Measurements from ENCODE around the gene ANKS1B.

Gene ANKS1B

GRCh38 chr12:99959549-99960170 is 25.1 kb downstream of the ANKS1B start:
- ATAC-seq: no peak; the same call in 2 of the 3 replicates
- TF ChIP-seq OSR1 (CRISPR knock-in tag; IDR thresholded peaks at IDR 0.05): no peak
- no peak for TF ChIP-seq TOX (CRISPR knock-in tag; IDR thresholded peaks at IDR 0.05; ENCODE audit: borderline replicate concordance)
- TF ChIP-seq POU6F1 (CRISPR knock-in tag; IDR thresholded peaks at IDR 0.05; ENCODE audit: borderline replicate concordance, low read depth): no peak
- TF ChIP-seq ZNF70 (CRISPR knock-in tag; IDR thresholded peaks at IDR 0.05): no peak
- TF ChIP-seq CSRNP3 (CRISPR knock-in tag; IDR thresholded peaks at IDR 0.05): no peak
- TF ChIP-seq PATZ1 (CRISPR knock-in tag; IDR thresholded peaks at IDR 0.05; ENCODE audit: borderline replicate concordance): no peak
- no peak for TF ChIP-seq ZFP30 (CRISPR knock-in tag; IDR thresholded peaks at IDR 0.05)
- TF ChIP-seq ESRRG (CRISPR knock-in tag; IDR thresholded peaks at IDR 0.05): no peak
- no peak for TF ChIP-seq ZC3H10 (CRISPR knock-in tag; IDR thresholded peaks at IDR 0.05)
- no peak for TF ChIP-seq ZNF8 (CRISPR knock-in tag; IDR thresholded peaks at IDR 0.05)
- no peak for TF ChIP-seq PPARA (CRISPR knock-in tag; IDR thresholded peaks at IDR 0.05; ENCODE audit: borderline replicate concordance)
- TF ChIP-seq SNAI2 (CRISPR knock-in tag; IDR thresholded peaks at IDR 0.05): no peak
- no peak for TF ChIP-seq ISL1 (CRISPR knock-in tag; IDR thresholded peaks at IDR 0.05)
- TF ChIP-seq TCF4 (CRISPR knock-in tag; IDR thresholded peaks at IDR 0.05; ENCODE audit: borderline replicate concordance): no peak
- TF ChIP-seq ZNF565 (CRISPR knock-in tag; conservative IDR thresholded peaks at IDR 0.05; ENCODE audit: low read depth): no peak
- TF ChIP-seq, protein P1, sequence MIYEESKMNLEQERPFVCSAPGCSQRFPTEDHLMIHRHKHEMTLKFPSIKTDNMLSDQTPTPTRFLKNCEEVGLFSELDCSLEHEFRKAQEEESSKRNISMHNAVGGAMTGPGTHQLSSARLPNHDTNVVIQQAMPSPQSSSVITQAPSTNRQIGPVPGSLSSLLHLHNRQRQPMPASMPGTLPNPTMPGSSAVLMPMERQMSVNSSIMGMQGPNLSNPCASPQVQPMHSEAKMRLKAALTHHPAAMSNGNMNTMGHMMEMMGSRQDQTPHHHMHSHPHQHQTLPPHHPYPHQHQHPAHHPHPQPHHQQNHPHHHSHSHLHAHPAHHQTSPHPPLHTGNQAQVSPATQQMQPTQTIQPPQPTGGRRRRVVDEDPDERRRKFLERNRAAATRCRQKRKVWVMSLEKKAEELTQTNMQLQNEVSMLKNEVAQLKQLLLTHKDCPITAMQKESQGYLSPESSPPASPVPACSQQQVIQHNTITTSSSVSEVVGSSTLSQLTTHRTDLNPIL (CRISPR knock-in tag; IDR thresholded peaks at IDR 0.05; ENCODE audit: low read depth): no peak
- TF ChIP-seq CSDC2 (CRISPR knock-in tag; IDR thresholded peaks at IDR 0.05): no peak
- no peak for TF ChIP-seq ARNTL (CRISPR knock-in tag; IDR thresholded peaks at IDR 0.05; ENCODE audit: borderline replicate concordance, low read depth)
- no peak for TF ChIP-seq RARB (CRISPR knock-in tag; IDR thresholded peaks at IDR 0.05)
- no peak for TF ChIP-seq BACH2 (CRISPR knock-in tag; IDR thresholded peaks at IDR 0.05; ENCODE audit: borderline replicate concordance)

DNA sequence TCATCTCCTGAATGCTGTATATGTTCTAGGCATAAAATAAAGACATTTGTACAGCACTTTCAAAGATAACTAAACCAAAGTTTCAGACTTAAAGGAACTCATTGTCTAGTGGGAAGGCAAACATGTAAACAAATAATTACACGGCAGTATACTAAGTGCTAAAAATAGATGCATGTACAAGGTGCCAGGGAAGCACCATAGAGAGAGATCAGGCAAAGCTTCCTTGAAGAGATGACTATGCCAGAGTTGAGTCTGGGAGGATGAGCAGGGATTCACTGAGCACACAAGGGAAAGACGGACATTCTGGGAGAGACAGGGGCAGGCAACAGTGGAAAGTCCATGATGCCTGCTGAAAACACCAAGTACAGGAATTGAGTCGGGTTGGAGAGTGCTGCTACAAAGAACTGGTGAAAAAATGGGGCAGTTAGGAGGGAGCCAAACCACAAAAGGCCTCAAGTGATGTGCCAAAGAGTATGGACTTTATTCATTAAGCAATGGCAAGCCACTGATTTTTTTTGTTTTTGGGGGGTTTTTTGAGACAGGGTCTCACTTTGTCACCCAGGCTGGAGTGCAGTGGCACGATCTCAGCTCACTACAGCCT is 26.8 kb downstream of the ANKS1B start:
- no peak for TF ChIP-seq ESRRG (CRISPR knock-in tag; IDR thresholded peaks at IDR 0.05)
- no peak for TF ChIP-seq OSR1 (CRISPR knock-in tag; IDR thresholded peaks at IDR 0.05)
- TF ChIP-seq, protein P1 (CRISPR knock-in tag; IDR thresholded peaks at IDR 0.05; ENCODE audit: low read depth): no peak
- no peak for TF ChIP-seq ZNF70 (CRISPR knock-in tag; IDR thresholded peaks at IDR 0.05)
- no peak for TF ChIP-seq PATZ1 (CRISPR knock-in tag; IDR thresholded peaks at IDR 0.05; ENCODE audit: borderline replicate concordance)
- ATAC-seq: no peak
